Vagina (tissue), 2 donors: ENCODE data around the gene DNAAF3. TPM values are rescaled to one million over a fixed set of nuclear protein-coding genes. Genes with fewer than 3 reads are reported as not detected.
A peak's percentile ranks its signal among the peaks of the same experiment; 100 is the strongest.

Experiments used
- DNase-seq, 2 donors: peaks; one replicate each; pipeline ENCODE4 v3.0.0-alpha.2; 2017; ENCODE audit errors: extremely low spot score in 2 of 2
- H3K27ac ChIP-seq: fragments of 200-600 bp; sonication (generic); one replicate; pipeline ENCODE4 v1.5.1; 2019
- H3K27me3 ChIP-seq: fragments of 200-600 bp; sonication (generic); one replicate; pipeline ENCODE4 v1.5.1; 2019
- H3K36me3 ChIP-seq, 2 donors: fragments of 200-600 bp; sonication (generic); one replicate each; pipeline ENCODE4 v1.5.1; 2017 to 2019
- H3K4me1 ChIP-seq: fragments of 200-600 bp; sonication (generic); one replicate; pipeline ENCODE4 v1.5.1; 2019
- H3K4me3 ChIP-seq, 2 donors: fragments of 200-600 bp; sonication (generic); 1 replicate in 1 of 2; 2 replicates in 1 of 2; pipeline ENCODE4 v1.5.1; 2016 to 2019
- H3K9me3 ChIP-seq: fragments of 200-600 bp; sonication (generic); one replicate; pipeline ENCODE4 v1.5.1; 2019
- POLR2A ChIP-seq, 2 donors: fragments of 450-650 bp; IDR thresholded peaks; one replicate each; pipeline ENCODE4 v1.6.1; 2017; ENCODE audit warnings: antibody characterized with exemption in 2 of 2, mild to moderate bottlenecking in 2 of 2, moderate library complexity in 2 of 2
- POLR2AphosphoS5 ChIP-seq, 2 donors: sonication (generic); formaldehyde crosslinking; IDR thresholded peaks; one replicate each; pipeline ENCODE4 v1.9.0; 2017; ENCODE audit warnings: antibody characterized with exemption in 2 of 2, mild to moderate bottlenecking in 2 of 2, low read depth in 1 of 2; ENCODE audit not compliant: insufficient read depth in 1 of 2
- intact Hi-C: fragments of 100-400 bp; cut with DNase I; formaldehyde crosslinking; loops from one replicate; pipeline ENCODE4 v1.15.1; 2023
- total RNA-seq: library from RNA; depleted of rRNA; stranded (reverse); fragments of >200 nt; gene quantifications from one replicate; pipeline ENCODE4 v1.2.3, GENCODE V29; 2016
- TF ChIP-seq, protein P1 (sequence below), 3 experiments: fragments of 450-650 bp in 2 of 3; fragments of 200-600 bp in 1 of 3; sonication (generic) in 1 of 3; IDR thresholded peaks; one replicate each; pipeline ENCODE4 v1.5.1; 2017 to 2019; ENCODE audit warnings: antibody characterized with exemption in 3 of 3, mild to moderate bottlenecking in 2 of 3, moderate library complexity in 2 of 3

Gene DNAAF3
- total RNA-seq, 1 donor from 2014 or later: 5.6 TPM

DNA sequence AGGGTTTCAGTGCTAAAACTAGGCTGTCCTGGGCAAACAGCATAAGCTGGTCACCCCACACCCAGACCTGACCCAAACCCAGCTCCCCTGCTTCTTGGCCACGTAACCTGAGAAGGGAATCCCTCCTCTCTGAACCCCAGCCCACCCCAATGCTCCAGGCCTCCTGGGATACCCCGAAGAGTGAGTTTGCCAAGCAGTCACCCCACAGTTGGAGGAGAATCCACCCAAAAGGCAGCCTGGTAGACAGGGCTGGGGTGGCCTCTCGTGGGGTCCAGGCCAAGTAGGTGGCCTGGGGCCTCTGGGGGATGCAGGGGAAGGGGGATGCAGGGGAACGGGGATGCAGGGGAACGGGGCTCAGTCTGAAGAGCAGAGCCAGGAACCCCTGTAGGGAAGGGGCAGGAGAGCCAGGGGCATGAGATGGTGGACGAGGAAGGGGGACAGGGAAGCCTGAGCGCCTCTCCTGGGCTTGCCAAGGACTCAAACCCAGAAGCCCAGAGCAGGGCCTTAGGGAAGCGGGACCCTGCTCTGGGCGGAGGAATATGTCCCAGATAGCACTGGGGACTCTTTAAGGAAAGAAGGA is 51.8 kb downstream of the DNAAF3 start:
- Histone ChIP-seq H3K4me1 (peaks cover 69% of the 10 kb centered on the region), H3K36me3 (no peaks in the 10 kb centered on the region), H3K4me3 (peak overlapping the region in 1 of 2 donors; percentile 85), H3K27me3 (no peaks in the 10 kb centered on the region), H3K9me3 (no peaks in the 10 kb centered on the region), H3K27ac (peak overlapping the region; percentile 96)
- no peak for DNase-seq
- intact Hi-C loops: loop anchor here (10.0 kb wide), 1 partner anchor 550 kb away; no protein-coding TSS in a partner anchor
- TF ChIP-seq, protein P1, sequence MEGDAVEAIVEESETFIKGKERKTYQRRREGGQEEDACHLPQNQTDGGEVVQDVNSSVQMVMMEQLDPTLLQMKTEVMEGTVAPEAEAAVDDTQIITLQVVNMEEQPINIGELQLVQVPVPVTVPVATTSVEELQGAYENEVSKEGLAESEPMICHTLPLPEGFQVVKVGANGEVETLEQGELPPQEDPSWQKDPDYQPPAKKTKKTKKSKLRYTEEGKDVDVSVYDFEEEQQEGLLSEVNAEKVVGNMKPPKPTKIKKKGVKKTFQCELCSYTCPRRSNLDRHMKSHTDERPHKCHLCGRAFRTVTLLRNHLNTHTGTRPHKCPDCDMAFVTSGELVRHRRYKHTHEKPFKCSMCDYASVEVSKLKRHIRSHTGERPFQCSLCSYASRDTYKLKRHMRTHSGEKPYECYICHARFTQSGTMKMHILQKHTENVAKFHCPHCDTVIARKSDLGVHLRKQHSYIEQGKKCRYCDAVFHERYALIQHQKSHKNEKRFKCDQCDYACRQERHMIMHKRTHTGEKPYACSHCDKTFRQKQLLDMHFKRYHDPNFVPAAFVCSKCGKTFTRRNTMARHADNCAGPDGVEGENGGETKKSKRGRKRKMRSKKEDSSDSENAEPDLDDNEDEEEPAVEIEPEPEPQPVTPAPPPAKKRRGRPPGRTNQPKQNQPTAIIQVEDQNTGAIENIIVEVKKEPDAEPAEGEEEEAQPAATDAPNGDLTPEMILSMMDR (IDR thresholded peaks at IDR 0.05): no peak
- no peak for TF ChIP-seq POLR2A (IDR thresholded peaks at IDR 0.05)
- TF ChIP-seq POLR2AphosphoS5 (IDR thresholded peaks at IDR 0.05; ENCODE audit: insufficient read depth in 1 of 2, low read depth in 1 of 2): no peak

DNA sequence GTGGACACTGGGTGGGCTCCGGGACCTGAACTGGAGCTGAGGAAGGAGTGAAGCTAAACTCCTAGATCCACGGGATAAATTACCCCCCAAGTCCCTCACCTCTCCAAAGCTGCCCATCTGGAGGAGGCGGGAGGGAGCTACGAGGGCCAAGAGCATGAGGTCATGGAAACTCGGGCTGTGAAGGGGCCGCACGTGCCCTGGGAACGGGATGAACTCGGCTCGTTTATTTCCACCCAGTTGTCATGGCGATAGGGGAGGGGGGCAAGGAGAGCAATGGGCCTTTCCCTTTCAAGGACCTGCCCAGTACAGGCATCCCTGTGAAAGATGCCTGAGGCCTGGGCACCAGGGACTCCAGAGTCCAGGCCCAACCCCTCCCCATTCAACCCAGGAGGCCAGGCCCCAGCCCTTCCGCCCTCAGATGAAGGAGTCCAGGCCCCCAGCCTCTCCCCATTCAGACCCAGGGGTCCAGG is 52.8 kb downstream of the DNAAF3 start:
- intact Hi-C loops: loop anchor here (10.0 kb wide), 1 partner anchor 551 kb away; no protein-coding TSS in a partner anchor
- Histone ChIP-seq H3K27ac (peak overlapping the region; percentile 96), H3K27me3 (no peaks in the 10 kb centered on the region), H3K9me3 (no peaks in the 10 kb centered on the region), H3K36me3 (no peaks in the 10 kb centered on the region), H3K4me1 (peaks cover 68% of the 10 kb centered on the region), H3K4me3 (peak overlapping the region; percentile 9 to 39)
- peak in 1 of 2 donors; percentile 96 for DNase-seq
- TF ChIP-seq, protein P1 (IDR thresholded peaks at IDR 0.05): no peak
- TF ChIP-seq POLR2AphosphoS5 (IDR thresholded peaks at IDR 0.05; ENCODE audit: insufficient read depth in 1 of 2, low read depth in 1 of 2): peak; percentile 89 to 90
- TF ChIP-seq POLR2A (IDR thresholded peaks at IDR 0.05): no peak

DNA sequence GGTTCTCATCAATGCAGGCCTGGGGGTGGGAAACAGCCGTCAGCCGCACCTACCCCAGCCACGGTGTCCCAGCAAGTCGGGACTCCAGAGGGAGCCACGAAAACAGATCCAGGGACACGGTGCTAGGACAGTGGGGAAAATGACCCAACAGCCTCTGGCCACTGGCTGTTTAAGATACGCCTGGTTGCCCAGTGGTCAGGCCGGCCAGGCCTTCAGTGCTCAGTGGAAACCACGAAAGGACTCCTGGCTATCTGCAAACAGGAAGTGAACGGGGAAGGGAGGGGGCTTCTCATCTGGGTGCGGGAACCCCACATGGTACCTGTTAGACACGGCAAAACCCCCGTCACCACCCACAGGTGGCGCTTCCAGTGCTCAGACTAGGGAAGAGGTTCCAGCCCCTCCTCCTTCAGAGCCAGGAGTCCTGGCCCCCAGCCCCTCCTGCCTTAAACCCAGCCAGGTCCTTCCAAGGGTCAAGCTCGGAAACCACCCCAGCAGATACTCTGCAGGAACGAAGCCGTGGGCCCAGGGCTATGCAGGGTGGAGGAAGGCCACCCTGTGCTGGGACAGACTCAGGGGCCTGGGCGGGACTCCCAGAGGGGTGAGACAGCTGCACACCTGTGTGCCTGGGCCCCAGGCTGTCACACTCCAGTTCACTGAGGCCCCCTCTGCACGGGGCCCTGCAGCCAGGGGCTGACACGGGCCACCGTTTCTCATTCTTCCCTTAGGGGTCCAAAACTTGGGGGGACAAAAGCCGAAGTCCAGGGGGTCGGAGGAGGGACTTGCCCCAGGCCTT is 53.4 kb downstream of the DNAAF3 start:
- intact Hi-C loops: loop anchor here (10.0 kb wide), 1 partner anchor 552 kb away; no protein-coding TSS in a partner anchor
- peaks cover 62% of the 10 kb centered on the region for H3K4me1 ChIP-seq
- no peaks in the 10 kb centered on the region for H3K9me3 ChIP-seq
- no peaks in the 10 kb centered on the region for H3K36me3 ChIP-seq
- DNase-seq: no peak
- H3K27me3 ChIP-seq: no peaks in the 10 kb centered on the region
- TF ChIP-seq, protein P1 (IDR thresholded peaks at IDR 0.05): no peak
- TF ChIP-seq POLR2AphosphoS5 (IDR thresholded peaks at IDR 0.05; ENCODE audit: insufficient read depth in 1 of 2, low read depth in 1 of 2) (no peak), POLR2A (IDR thresholded peaks at IDR 0.05) (no peak)
- peak overlapping the region; percentile 8 to 39 for H3K4me3 ChIP-seq
- peak overlapping the region; percentile 96 for H3K27ac ChIP-seq

DNA sequence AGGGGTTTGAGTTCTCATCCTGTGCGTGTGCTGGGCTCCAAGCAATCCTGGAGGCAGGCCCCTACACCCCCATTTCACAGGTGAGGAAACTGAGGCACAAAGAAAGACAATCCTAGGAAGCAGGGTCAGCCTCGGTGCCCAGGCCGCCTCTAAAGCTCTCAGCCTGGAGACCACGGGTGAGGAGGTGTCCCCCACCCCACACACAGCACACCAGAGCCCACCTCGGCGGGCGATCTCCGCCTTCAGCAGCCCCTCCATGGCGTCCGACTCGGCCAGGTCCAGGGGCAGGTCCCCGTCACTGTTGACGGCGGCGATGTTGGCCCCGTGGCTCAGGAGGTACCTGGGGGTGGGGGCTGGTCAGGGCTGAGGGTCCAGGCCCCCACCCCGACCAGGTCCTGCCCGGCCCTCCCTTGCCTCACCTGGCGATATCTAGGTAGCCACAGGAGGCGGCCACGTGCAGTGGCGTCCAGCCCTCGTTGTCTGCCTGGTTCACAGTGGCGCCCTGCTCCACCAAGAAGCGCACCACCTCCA is 54.1 kb downstream of the DNAAF3 start:
- DNase-seq: no peak
- H3K9me3 ChIP-seq: no peaks in the 10 kb centered on the region
- no peaks in the 10 kb centered on the region for H3K27me3 ChIP-seq
- H3K36me3 ChIP-seq: no peaks in the 10 kb centered on the region
- H3K4me1 ChIP-seq: peaks cover 60% of the 10 kb centered on the region
- H3K4me3 ChIP-seq: no peak overlapping the region
- TF ChIP-seq, protein P1 (IDR thresholded peaks at IDR 0.05): no peak
- TF ChIP-seq POLR2AphosphoS5 (IDR thresholded peaks at IDR 0.05; ENCODE audit: insufficient read depth in 1 of 2, low read depth in 1 of 2): no peak
- no peak for TF ChIP-seq POLR2A (IDR thresholded peaks at IDR 0.05)
- H3K27ac ChIP-seq: peak overlapping the region; percentile 96
- intact Hi-C loops: loop anchor here (10.0 kb wide), 1 partner anchor 552 kb away; no protein-coding TSS in a partner anchor
